G401.6 (cell line): ENCODE data around the gene TP53AIP1.

ENCODE experiments used
- FAIRE-seq: peaks from 2 replicates; lab custom pipeline; 2012; peaks lifted over from hg19 to GRCh38; lab: Jason Lieb, UNC

TP53AIP1 gene

GRCh38 chr11:128905345-128906184 lies 37.1 kb downstream of the TP53AIP1 start:
- no peak for FAIRE-seq

GRCh38 chr11:128904656-128905344 lies 37.9 kb downstream of the TP53AIP1 start:
- FAIRE-seq, result no peak

DNA sequence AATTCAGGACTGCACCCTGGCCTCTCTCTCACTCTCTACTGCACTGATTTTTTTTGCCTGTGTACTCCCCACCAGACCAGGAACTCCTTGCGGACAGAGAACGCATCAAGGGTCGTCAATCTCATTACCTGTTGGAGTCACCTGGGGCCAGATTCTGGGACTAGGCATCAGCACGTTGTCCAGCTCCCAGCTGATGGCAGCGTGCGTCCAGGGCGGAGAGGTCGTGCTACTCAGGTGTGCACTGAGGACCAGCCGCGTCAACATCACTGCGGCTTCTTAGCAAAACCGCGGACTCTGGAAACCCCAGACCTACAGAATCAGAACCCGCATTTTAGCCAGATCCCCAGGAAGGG lies 38.4 kb downstream of the TP53AIP1 start:
- no peak for FAIRE-seq

- no peak for FAIRE-seq
Observed at GRCh38 chr11:128903248-128904061, 39.2 kb downstream of the TP53AIP1 start.

GRCh38 chr11:128902515-128903066 lies 40.1 kb downstream of the TP53AIP1 start:
- no peak for FAIRE-seq

DNA sequence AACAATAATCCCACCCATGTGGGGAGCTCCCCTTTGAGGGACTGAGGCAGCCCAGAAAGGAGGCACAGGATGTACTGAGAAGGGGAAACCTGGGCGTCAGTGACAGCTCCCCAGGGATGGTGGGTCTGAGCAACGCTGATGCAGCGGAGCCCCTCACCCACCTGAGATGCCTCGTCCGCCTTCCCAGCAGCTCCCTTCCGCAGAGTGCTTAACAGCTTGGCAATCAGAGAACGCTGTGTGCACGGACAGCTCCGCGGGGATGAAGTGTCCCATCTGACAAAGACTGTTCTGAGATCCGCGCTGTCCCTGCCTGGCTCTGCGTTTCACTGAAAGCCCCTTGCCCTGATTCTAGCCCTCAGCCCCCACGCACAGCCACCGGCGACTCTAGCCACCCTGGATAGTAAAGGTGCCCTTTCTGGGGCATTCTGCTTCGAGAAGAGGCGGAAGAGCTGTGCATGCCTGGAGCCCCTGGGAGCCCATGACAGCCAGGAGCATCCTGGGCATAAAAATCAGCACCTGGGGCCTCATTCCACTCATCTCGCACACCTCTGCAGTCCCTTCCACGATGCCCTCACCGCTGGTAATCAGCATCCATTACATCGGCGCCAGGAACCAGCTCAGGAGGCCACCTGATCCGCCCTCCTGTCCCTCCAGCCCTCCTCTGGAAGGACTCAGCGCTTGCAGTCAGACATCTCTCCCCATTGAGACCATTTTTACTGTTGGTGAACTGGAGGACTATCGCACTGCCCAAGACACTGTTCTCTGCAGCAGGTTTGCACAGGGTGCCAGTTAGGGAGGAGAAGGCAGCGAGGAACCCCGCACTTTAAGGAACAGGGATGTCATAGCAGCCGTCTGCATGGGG lies 40.8 kb downstream of the TP53AIP1 start:
- no peak for FAIRE-seq

DNA sequence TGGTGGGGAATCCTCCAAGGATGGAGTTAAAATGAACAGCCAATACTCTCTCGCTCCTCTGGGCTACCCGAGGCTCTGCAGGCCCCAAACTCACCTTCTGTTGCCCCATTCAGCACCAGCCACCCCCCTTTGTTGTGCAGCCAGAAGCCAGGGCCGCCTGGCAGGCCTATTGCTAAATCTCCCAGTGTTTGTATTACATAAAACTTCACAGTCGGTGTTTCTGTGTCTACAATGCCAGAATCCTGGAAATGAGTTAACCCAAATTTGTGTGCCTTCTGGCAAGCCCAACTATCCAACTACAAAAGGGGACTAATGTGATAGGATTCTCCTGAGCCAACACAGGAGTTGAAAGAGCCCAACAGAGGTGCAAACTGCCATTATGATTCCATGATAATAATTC lies 42.2 kb downstream of the TP53AIP1 start:
- FAIRE-seq, result no peak

GRCh38 chr11:128898580-128899344 lies 43.9 kb downstream of the TP53AIP1 start:
- no peak for FAIRE-seq

DNA sequence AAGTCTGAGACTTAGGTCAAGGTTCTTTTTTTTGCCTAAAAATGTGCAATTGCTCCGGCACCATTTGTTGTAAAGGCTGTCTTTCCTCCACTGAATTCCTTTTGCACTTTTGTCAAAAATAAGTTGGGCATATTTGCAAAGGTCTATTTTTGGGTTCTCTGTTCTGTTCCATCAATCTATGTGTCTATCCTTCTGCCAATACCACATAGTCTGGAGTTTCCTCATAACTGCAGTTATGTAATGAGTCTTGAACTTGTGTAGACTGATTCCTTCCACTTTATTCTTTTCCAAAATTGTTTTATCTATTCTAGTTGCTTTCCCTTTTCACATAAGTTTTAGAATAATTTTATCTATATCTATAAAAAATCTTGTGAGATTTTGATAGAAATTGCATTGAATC lies 44.8 kb downstream of the TP53AIP1 start:
- no peak for FAIRE-seq

- FAIRE-seq, result no peak
Observed at GRCh38 chr11:128896356-128896755, 46.3 kb downstream of the TP53AIP1 start.

- FAIRE-seq, result no peak
Observed at GRCh38 chr11:128895526-128895925, 47.1 kb downstream of the TP53AIP1 start.

- FAIRE-seq, result no peak
Observed at GRCh38 chr11:128894685-128895084, 48.0 kb downstream of the TP53AIP1 start.

GRCh38 chr11:128894286-128894681 lies 48.4 kb downstream of the TP53AIP1 start:
- no peak for FAIRE-seq

DNA sequence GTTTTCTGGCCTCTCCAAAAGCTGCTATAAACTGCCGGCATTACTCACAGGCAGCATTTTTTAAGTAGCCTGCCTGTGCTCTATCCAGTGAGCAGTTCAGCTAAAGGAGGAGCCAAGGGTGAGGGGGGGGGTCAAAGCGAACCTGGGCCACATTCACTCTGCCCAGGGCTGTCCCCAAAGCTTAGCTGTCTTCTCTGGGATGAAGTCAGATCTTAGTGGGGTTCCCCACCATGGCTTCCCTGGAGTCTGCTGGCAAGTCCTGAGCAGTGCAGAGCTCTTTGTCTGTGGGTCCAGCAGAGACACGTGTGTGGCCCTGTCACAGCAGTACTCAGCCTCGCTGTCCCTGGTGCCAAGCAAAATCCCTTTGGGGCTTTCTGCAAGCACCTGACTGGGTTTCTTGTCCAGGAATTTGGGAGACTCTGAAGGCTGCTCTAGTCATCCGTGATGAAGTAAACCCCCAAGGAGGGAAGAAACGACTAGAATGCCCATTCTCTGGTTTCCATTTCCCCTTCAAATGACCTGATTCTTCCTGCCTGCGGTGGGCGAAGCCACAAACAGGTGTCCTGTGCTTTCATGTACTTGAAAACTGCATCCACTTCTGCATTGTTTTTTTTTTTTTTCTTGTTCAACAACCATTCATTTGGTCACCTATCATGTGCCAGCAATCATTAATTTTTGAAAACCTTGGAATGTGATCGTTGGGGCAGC lies 48.9 kb downstream of the TP53AIP1 start:
- no peak for FAIRE-seq

GRCh38 chr11:128892866-128893565 lies 49.7 kb downstream of the TP53AIP1 start:
- no peak for FAIRE-seq

DNA sequence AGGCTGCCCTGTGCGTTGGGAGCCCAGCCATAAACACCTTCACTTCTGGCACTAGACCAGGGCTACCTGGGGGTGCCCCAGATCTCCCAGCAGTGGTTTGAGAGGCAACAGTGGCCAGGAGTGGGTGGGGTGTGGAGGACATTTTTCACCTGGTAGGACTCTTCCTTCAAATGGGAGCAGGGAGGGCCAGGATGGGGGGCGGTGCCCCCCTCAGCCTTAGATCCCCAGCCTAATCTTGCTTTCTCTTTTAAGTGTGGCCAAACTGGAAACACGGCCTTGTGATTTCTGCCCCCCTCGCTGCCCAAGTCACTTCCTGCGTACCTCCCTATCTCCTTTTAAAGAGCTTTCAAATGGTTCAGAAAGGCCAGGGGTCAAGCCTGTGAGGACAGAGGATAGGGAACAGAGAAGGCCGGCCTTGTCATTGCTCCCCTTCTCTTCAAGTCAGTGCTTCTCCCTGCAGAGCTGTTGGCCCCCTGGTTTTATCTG lies 50.7 kb downstream of the TP53AIP1 start:
- no peak for FAIRE-seq

- no peak for FAIRE-seq
Observed at GRCh38 chr11:128890543-128891368, 51.9 kb downstream of the TP53AIP1 start, which contains the start of gene KCNJ5. KCNJ5 (plus strand) TSS chr11:128891356; CDS start chr11:128911274, 19,918 bp downstream.

DNA sequence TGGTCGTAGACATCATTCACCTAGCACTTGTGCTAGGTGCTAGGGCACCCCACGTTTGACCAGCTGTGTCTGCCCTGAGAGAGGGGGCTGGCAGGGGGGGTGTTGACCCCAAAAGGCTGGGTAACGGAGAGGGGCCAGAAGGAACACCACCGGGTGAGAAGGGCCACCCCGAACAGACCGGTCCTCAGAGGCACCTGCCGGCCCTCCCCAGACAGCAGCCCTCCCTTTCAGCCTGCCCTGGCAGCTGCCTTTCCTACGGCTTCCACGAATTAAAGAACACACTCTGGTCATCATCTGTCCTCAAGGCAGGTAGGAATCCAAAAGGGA lies 52.5 kb downstream of the TP53AIP1 start:
- no peak for FAIRE-seq
